GM18508 (cell line): ENCODE measurements around the gene FGF21.

ENCODE experiments used
- ATAC-seq: cut with Tn5 transposase; IDR thresholded peaks from one replicate; pipeline ENCODE4 v1.9.1; 2021; ENCODE audit warnings: moderate number of reproducible peaks; ENCODE audit not compliant: insufficient read depth, unreplicated experiment

Gene FGF21

GRCh38 chr19:48726556-48726955, 28.8 kb upstream of the FGF21 start:
- no peak for ATAC-seq

- ATAC-seq = no peak
These were observed 26.2 kb upstream of the FGF21 start for GRCh38 chr19:48728911-48729664.

- no peak for ATAC-seq
These were observed 23.9 kb upstream of the FGF21 start for GRCh38 chr19:48731452-48731851.

- no peak for ATAC-seq
These were observed 20.7 kb upstream of the FGF21 start for GRCh38 chr19:48734625-48735024.

- ATAC-seq = no peak
These were observed 20.2 kb upstream of the FGF21 start for GRCh38 chr19:48735031-48735615.

- ATAC-seq = no peak
These were observed 17.8 kb upstream of the FGF21 start for GRCh38 chr19:48737360-48737998.

- ATAC-seq = no peak
These were observed 16.5 kb upstream of the FGF21 start for GRCh38 chr19:48738557-48739403.

- ATAC-seq = no peak
These were observed 15.7 kb upstream of the FGF21 start for GRCh38 chr19:48739404-48740163.

- no peak for ATAC-seq
These were observed 15.0 kb upstream of the FGF21 start, which contains the start of gene RASIP1 for GRCh38 chr19:48740164-48740972. TSS of gene RASIP1 (minus strand) at chr19:48740610. CDS start at chr19:48740282, 328 bp downstream.

GRCh38 chr19:48741129-48741999, 14.0 kb upstream of the FGF21 start:
- no peak for ATAC-seq

GRCh38 chr19:48742096-48742495, 13.2 kb upstream of the FGF21 start:
- no peak for ATAC-seq

- ATAC-seq = no peak
These were observed 9.9 kb upstream of the FGF21 start for GRCh38 chr19:48745208-48745995.

GRCh38 chr19:48746110-48746509, 9.2 kb upstream of the FGF21 start:
- no peak for ATAC-seq

GRCh38 chr19:48746738-48747575, 8.4 kb upstream of the FGF21 start, which contains the start of gene IZUMO1:
TSS of gene IZUMO1 (minus strand) at chr19:48746909. CDS start at chr19:48745859, 1,050 bp downstream.
- ATAC-seq = no peak

- no peak for ATAC-seq
These were observed 5.6 kb upstream of the FGF21 start for GRCh38 chr19:48749571-48750198.

GRCh38 chr19:48750351-48750750, 5.0 kb upstream of the FGF21 start:
- ATAC-seq = no peak
